COR-L47 (cell line): ENCODE results near the gene ESR2.
"Not testable (repeated sequence)": the region's sequence is repeated elsewhere in the genome, so short reads cannot be mapped to it uniquely, and the experiment has no call there.

Experiments used
- DNase-seq: peaks from one replicate; lab custom pipeline; 2025; lab: John Stamatoyannopoulos, UW

Gene ESR2

DNA sequence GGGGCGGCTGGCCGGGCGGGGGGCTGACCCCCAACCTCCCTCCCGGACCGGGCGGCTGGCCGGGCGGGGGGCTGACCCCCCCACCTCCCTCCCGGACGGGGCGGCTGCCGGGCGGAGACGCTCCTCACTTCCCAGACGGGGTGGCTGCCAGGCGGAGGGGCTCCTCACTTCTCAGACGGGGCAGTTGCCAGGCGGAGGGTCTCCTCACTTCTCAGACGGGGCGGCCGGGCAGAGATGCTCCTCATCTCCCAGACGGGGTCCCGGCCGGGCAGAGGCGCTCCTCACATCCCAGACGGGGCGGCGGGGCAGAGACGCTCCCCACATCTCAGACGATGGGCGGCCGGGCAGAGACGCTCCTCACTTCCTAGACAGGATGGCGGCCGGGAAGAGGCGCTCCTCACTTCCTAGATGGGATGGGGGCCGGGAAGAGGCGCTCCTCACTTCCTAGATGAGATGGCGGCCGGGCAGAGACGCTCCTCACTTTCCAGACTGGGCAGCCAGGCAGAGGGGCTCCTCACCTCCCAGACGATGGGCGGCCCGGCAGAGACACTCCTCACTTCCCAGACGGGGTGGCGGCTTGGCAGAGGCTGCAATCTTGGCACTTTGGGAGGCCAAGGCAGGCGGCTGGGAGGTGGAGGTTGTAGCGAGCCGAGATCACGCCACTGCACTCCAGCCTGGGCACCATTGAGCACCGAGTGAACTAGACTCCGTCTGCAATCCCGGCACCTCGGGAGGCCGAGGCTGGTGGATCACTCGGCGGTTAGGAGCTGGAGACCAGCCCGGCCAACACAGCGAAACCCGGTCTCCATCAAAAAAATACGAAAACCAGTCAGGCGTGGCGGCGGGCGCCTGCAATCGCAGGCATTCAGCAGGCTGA is 256.1 kb downstream of the ESR2 start:
- DNase-seq: not testable (repeated sequence)

DNA sequence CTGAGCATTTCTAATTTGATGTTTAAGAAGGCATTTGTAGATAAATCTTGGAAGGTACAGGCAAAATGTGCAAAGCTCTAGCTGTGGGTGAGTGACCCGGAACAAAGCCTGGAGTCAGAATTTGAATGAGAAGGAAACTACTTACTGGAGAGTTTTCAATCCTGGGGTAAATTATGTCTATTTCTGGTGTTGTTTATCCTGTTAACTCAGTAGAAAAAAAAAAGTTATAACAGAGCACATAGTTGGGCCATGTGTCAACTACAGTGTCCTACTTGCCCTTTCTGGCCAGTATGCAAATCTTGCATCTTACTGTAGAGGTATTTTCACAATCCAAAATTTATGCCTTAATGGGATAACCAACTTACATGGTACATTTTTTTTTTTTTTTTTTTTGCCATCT is 259.0 kb downstream of the ESR2 start:
- no peak for DNase-seq
